PC-9 (cell line): Measurements from ENCODE around the gene SERINC2. TPM values are rescaled to one million over a fixed set of nuclear protein-coding genes. Genes with fewer than 3 reads are reported as not detected.

ENCODE experiments used
- Bru-seq: library from RNA; stranded (reverse); fragments of 400-500 nt; gene quantifications from one replicate; lab custom pipeline; 2021; lab: Mats Ljungman, UMichigan
- BruChase-seq, 2 experiments: library from RNA; stranded (reverse); fragments of 400-500 nt; gene quantifications; one replicate each; lab custom pipeline; 2021; lab: Mats Ljungman, UMichigan
- BruUV-seq: library from RNA; stranded (reverse); fragments of 400-500 nt; replicated peaks from 2 replicates; lab custom pipeline; 2021; lab: Mats Ljungman, UMichigan
- CTCF ChIA-PET: fragments of 300-600 bp; sonication (Branson Sonifier 250); formaldehyde crosslinking; loops from one replicate; lab custom pipeline; 2022; ENCODE audit warnings: antibody characterized with exemption; lab: Charles Lee
- POLR2A ChIA-PET: fragments of 300-600 bp; sonication (Branson Sonifier 250); formaldehyde crosslinking; loops from one replicate; lab custom pipeline; 2022; ENCODE audit warnings: antibody characterized with exemption; ENCODE audit not compliant: unreplicated experiment; lab: Charles Lee
- DNase-seq, 2 experiments: peaks; one replicate each; pipeline versions ENCODE4 v3.0.0 to v3.0.0-alpha.2; 2015 to 2022; ENCODE audit warnings: mixed read lengths in 1 of 2
- H2AFZ ChIP-seq: fragments of 200-600 bp; sonication (generic); 2 replicates; pipeline ENCODE4 v1.8.1; 2017; ENCODE audit warnings: antibody characterized with exemption
- H3F3A ChIP-seq: fragments of 200-600 bp; sonication (generic); 2 replicates; pipeline ENCODE4 v1.8.1; 2017; ENCODE audit warnings: antibody characterized with exemption, mild to moderate bottlenecking, low read depth; ENCODE audit not compliant: insufficient read depth
- H3K27ac ChIP-seq: fragments of 200-600 bp; sonication (generic); 2 replicates; pipeline ENCODE4 v1.6.1; 2016; ENCODE audit warnings: mixed run types
- H3K27me3 ChIP-seq: fragments of 200-600 bp; sonication (generic); 2 replicates; pipeline ENCODE4 v1.6.1; 2016; ENCODE audit warnings: low read depth, mixed run types; ENCODE audit not compliant: insufficient read depth
- H3K36me3 ChIP-seq: fragments of 200-600 bp; sonication (generic); 2 replicates; pipeline ENCODE4 v1.6.1; 2016; ENCODE audit warnings: low read depth, mixed run types
- H3K4me1 ChIP-seq: fragments of 200-600 bp; sonication (generic); replicated peaks from 2 replicates; pipeline ENCODE4 v1.6.1; 2016; ENCODE audit warnings: mixed run types; ENCODE audit not compliant: insufficient read depth
- H3K4me2 ChIP-seq: fragments of 200-600 bp; sonication (generic); 2 replicates; pipeline ENCODE4 v1.6.1; 2017; ENCODE audit warnings: mixed run types
- H3K4me3 ChIP-seq: fragments of 200-600 bp; sonication (generic); 2 replicates; pipeline ENCODE4 v1.6.1; 2016; ENCODE audit warnings: mixed run types
- H3K79me2 ChIP-seq: fragments of 200-600 bp; sonication (generic); 2 replicates; pipeline ENCODE4 v1.6.1; 2017; ENCODE audit warnings: low read depth, mixed run types
- H3K9me2 ChIP-seq: fragments of 200-600 bp; sonication (generic); 2 replicates; pipeline ENCODE4 v1.8.1; 2017; ENCODE audit warnings: mild to moderate bottlenecking; ENCODE audit not compliant: insufficient read depth
- H3K9me3 ChIP-seq: fragments of 200-600 bp; sonication (generic); 2 replicates; pipeline ENCODE4 v1.8.1; 2016; ENCODE audit warnings: low read depth; ENCODE audit not compliant: insufficient read depth
- H4K20me1 ChIP-seq: fragments of 200-600 bp; sonication (generic); 2 replicates; pipeline ENCODE4 v1.8.1; 2017; ENCODE audit not compliant: insufficient read depth
- CTCF ChIP-seq: fragments of 200-600 bp; sonication (generic); conservative IDR thresholded peaks from 2 replicates; pipeline ENCODE4 v1.6.1; 2017; ENCODE audit warnings: mixed run types, antibody characterized with exemption, mild to moderate bottlenecking, moderate library complexity
- EZH2 ChIP-seq: fragments of 200-600 bp; sonication (generic); IDR thresholded peaks from 2 replicates; pipeline ENCODE4 v1.8.0; 2017; ENCODE audit warnings: antibody characterized with exemption, low read depth
- intact Hi-C: fragments of 100-400 bp; cut with micrococcal nuclease; formaldehyde crosslinking; loops from one replicate; pipeline ENCODE4 v1.10.0; 2022; ENCODE audit not compliant: unreplicated experiment
- long read RNA-seq: library from polyadenylated mRNA; stranded (forward); transcript quantifications from one replicate; pipeline ENCODE4 v2.0.0, GENCODE V29; 2022
- total RNA-seq: library from RNA; stranded (reverse); gene quantifications from 2 replicates; pipeline ENCODE4 v1.2.3, GENCODE V29; 2021

Gene SERINC2
- total RNA-seq (36.0 and 44.0 TPM in 2 replicates), Bru-seq, nascent RNA (percentile 63 among the genes with signal in this experiment), BruChase-seq, experiment 1, labeled RNA remaining after a 2-hour chase (percentile 85 among the genes with signal in this experiment), BruChase-seq, experiment 2, labeled RNA remaining after a 6-hour chase (percentile 76 among the genes with signal in this experiment)
- long read RNA-seq, transcript SERINC2-201 (10 exons, 1,997 nt), result major isoform, 39 of 59 reads
- long read RNA-seq, partial matches to known transcripts, result 11 of 59 reads
- long read RNA-seq, other reads (novel, unspliced or antisense), result 6 of 59 reads

- Histone ChIP-seq H3K4me1 (peaks cover 38% of the 10 kb centered on the region), H3K4me3 (peak within 1 kb of the TSS; percentile 89), H4K20me1 (no peaks in the 10 kb centered on the region), H3K27me3 (no peaks in the 10 kb centered on the region), H3K9me3 (no peaks in the 10 kb centered on the region), H3K4me2 (peak within 1 kb of the TSS; percentile 79), H3K27ac (peak within 1 kb of the TSS; percentile 37; the same call in 1 of the 2 replicates), H3F3A (peaks cover 11% of the 10 kb centered on the region; the same call in 1 of the 2 replicates), H3K36me3 (no peaks in the 10 kb centered on the region; the same call in 1 of the 2 replicates), H3K9me2 (no peaks in the 10 kb centered on the region), H3K79me2 (peaks cover 40% of the 10 kb centered on the region; the same call in 1 of the 2 replicates), H2AFZ (peak within 1 kb of the TSS; percentile 92)
- ChIA-PET CTCF (interaction anchor here (1.6 kb wide), 1 partner anchor 18 kb away, joined by 9 read pairs; no protein-coding TSS in a partner anchor), POLR2A (no interaction called here)
- no peak for TF ChIP-seq EZH2
- peak in 1 of 2 experiments; percentile 44 for DNase-seq
- no TSS peak for BruUV-seq
- intact Hi-C loops, result loop anchor here (1.0 kb wide), 1 partner anchor 136 kb away; no protein-coding TSS in a partner anchor
These were observed at the start of gene SERINC2 for GRCh38 chr1:31412732-31413404. SERINC2 (plus strand) TSS chr1:31413213; CDS start chr1:31413266, 53 bp downstream.

GRCh38 chr1:31364561-31365250, 48.3 kb upstream of the SERINC2 start:
- Histone ChIP-seq H3K27ac (no peak overlapping the region), H3K36me3 (no peaks in the 10 kb centered on the region)
- CTCF ChIA-PET, result interaction anchor here (0.6 kb wide), 1 partner anchor 17 kb away, joined by 3 read pairs; no protein-coding TSS in a partner anchor

GRCh38 chr1:31366796-31367195, 46.2 kb upstream of the SERINC2 start:
- no peaks in the 10 kb centered on the region for H4K20me1 ChIP-seq
- ChIA-PET POLR2A (no interaction called here), CTCF (no interaction called here)
- H3F3A ChIP-seq, result no peaks in the 10 kb centered on the region
- DNase-seq, result no peak
- H3K4me2 ChIP-seq, result no peak overlapping the region
- TF ChIP-seq EZH2 (no peak), CTCF (no peak)
- no peaks in the 10 kb centered on the region for H3K9me2 ChIP-seq
- no peaks in the 10 kb centered on the region for H3K79me2 ChIP-seq
- H3K36me3 ChIP-seq, result no peaks in the 10 kb centered on the region
- no peaks in the 10 kb centered on the region for H3K9me3 ChIP-seq
- no peaks in the 10 kb centered on the region for H3K4me1 ChIP-seq
- no peak overlapping the region for H3K27ac ChIP-seq
- no TSS peak for BruUV-seq
- H2AFZ ChIP-seq, result no peak overlapping the region
- intact Hi-C loops, result no loop called here
- no peak overlapping the region for H3K4me3 ChIP-seq
- no peaks in the 10 kb centered on the region for H3K27me3 ChIP-seq

More at GRCh38 chr1:31364561-31365250, 48.3 kb upstream of the SERINC2 start:
- Histone ChIP-seq H2AFZ (no peak overlapping the region), H4K20me1 (no peaks in the 10 kb centered on the region), H3F3A (no peaks in the 10 kb centered on the region), H3K9me2 (no peaks in the 10 kb centered on the region), H3K79me2 (no peaks in the 10 kb centered on the region), H3K9me3 (no peaks in the 10 kb centered on the region), H3K4me1 (no peaks in the 10 kb centered on the region), H3K27me3 (no peaks in the 10 kb centered on the region), H3K4me2 (no peak overlapping the region), H3K4me3 (no peak overlapping the region)
- BruUV-seq, result no TSS peak
- intact Hi-C loops, result no loop called here
- POLR2A ChIA-PET, result no interaction called here
- TF ChIP-seq EZH2 (no peak), CTCF (no peak)
- DNase-seq, result no peak
